ENCODE measurements around the gene FMNL2. TPM values are rescaled to one million over a fixed set of nuclear protein-coding genes. Genes with fewer than 3 reads are reported as not detected.

Gene FMNL2
- total RNA-seq, 1 experiment from 2014 or later: 29.0 TPM

GRCh38 chr2:152384992-152385391 is 50.0 kb downstream of the FMNL2 start:
- Histone ChIP-seq H3K27me3 (ENCODE audit: insufficient read depth, low read depth) (no peaks in the 10 kb centered on the region), H3K36me3 (ENCODE audit: low read depth) (no peaks in the 10 kb centered on the region), H3K4me3 (no peak overlapping the region), H3K27ac (no peak overlapping the region), H4K20me1 (ENCODE audit: insufficient read depth) (no peaks in the 10 kb centered on the region), H3K9me2 (ENCODE audit: insufficient read depth) (no peaks in the 10 kb centered on the region), H3F3A (ENCODE audit: insufficient read depth, low read depth) (no peaks in the 10 kb centered on the region), H3K4me1 (replicated peaks; ENCODE audit: insufficient read depth) (no peaks in the 10 kb centered on the region), H3K9me3 (ENCODE audit: insufficient read depth, low read depth) (no peaks in the 10 kb centered on the region), H2AFZ (no peak overlapping the region), H3K4me2 (no peak overlapping the region), H3K79me2 (ENCODE audit: low read depth) (peaks cover 83% of the 10 kb centered on the region)
- ChIA-PET CTCF (no interaction called here), POLR2A (ENCODE audit: unreplicated experiment) (no interaction called here)
- intact Hi-C loops (cut with micrococcal nuclease; ENCODE audit: unreplicated experiment): no loop called here
- DNase-seq: no peak
- BruUV-seq (replicated peaks): no TSS peak
- no peak for TF ChIP-seq EZH2 (IDR thresholded peaks at IDR 0.05; ENCODE audit: low read depth)
- no peak for TF ChIP-seq CTCF (conservative IDR thresholded peaks at IDR 0.05)

- CTCF ChIA-PET: no interaction called here
- peaks cover 78% of the 10 kb centered on the region for H3K79me2 ChIP-seq (ENCODE audit: low read depth)
Observed at GRCh38 chr2:152385650-152386049, 50.7 kb downstream of the FMNL2 start.

DNA sequence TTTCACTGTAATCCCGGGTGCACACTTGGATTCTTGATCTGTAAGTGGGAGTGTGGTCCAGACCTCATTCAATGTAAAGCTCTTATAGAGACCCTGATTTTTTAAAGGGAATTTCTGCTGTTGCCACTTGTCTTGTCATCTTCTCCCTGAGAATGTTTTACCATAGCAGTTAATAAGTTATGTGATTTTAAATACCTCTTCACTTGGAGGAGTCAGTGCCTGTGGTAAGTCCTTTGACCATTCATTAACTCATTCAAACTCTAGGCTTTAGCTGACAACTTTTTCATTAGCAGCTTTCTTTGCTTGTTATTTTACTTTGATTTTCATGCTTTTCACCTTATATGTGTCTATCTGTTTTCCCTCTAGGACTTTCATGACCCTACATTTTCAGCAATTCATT is 51.3 kb downstream of the FMNL2 start:
- Histone ChIP-seq H3K36me3 (ENCODE audit: low read depth) (no peaks in the 10 kb centered on the region), H3K27me3 (ENCODE audit: insufficient read depth, low read depth) (no peaks in the 10 kb centered on the region), H3K9me2 (ENCODE audit: insufficient read depth) (no peaks in the 10 kb centered on the region), H3K4me3 (no peak overlapping the region), H3K79me2 (ENCODE audit: low read depth) (peaks cover 73% of the 10 kb centered on the region), H3K4me2 (no peak overlapping the region), H3K9me3 (ENCODE audit: insufficient read depth, low read depth) (no peaks in the 10 kb centered on the region), H3F3A (ENCODE audit: insufficient read depth, low read depth) (no peaks in the 10 kb centered on the region), H3K27ac (no peak overlapping the region), H3K4me1 (replicated peaks; ENCODE audit: insufficient read depth) (no peaks in the 10 kb centered on the region), H2AFZ (no peak overlapping the region), H4K20me1 (ENCODE audit: insufficient read depth) (no peaks in the 10 kb centered on the region)
- CTCF ChIA-PET: no interaction called here
- intact Hi-C loops (cut with micrococcal nuclease; ENCODE audit: unreplicated experiment): no loop called here
- POLR2A ChIA-PET (ENCODE audit: unreplicated experiment): no interaction called here
- no peak for DNase-seq
- no peak for TF ChIP-seq CTCF (conservative IDR thresholded peaks at IDR 0.05)
- TF ChIP-seq EZH2 (IDR thresholded peaks at IDR 0.05; ENCODE audit: low read depth): no peak
- no TSS peak for BruUV-seq (replicated peaks)

More at GRCh38 chr2:152385650-152386049, 50.7 kb downstream of the FMNL2 start:
- H3K27ac ChIP-seq: no peak overlapping the region
- H3K4me3 ChIP-seq: no peak overlapping the region
- no peaks in the 10 kb centered on the region for H3K4me1 ChIP-seq (replicated peaks; ENCODE audit: insufficient read depth)
- intact Hi-C loops (cut with micrococcal nuclease; ENCODE audit: unreplicated experiment): no loop called here
- H3K36me3 ChIP-seq (ENCODE audit: low read depth): no peaks in the 10 kb centered on the region
- TF ChIP-seq EZH2 (IDR thresholded peaks at IDR 0.05; ENCODE audit: low read depth) (no peak), CTCF (conservative IDR thresholded peaks at IDR 0.05) (no peak)
- POLR2A ChIA-PET (ENCODE audit: unreplicated experiment): no interaction called here
- no peaks in the 10 kb centered on the region for H4K20me1 ChIP-seq (ENCODE audit: insufficient read depth)
- H3K9me2 ChIP-seq (ENCODE audit: insufficient read depth): no peaks in the 10 kb centered on the region
- H3F3A ChIP-seq (ENCODE audit: insufficient read depth, low read depth): no peaks in the 10 kb centered on the region
- H3K9me3 ChIP-seq (ENCODE audit: insufficient read depth, low read depth): no peaks in the 10 kb centered on the region
- no peak overlapping the region for H2AFZ ChIP-seq
- DNase-seq: no peak
- no peaks in the 10 kb centered on the region for H3K27me3 ChIP-seq (ENCODE audit: insufficient read depth, low read depth)
- BruUV-seq (replicated peaks): no TSS peak
- no peak overlapping the region for H3K4me2 ChIP-seq

Measured in PC-9 (cell line).